Thyroid gland (tissue), 4 donors: ENCODE measurements around the gene CCDC85C.

ENCODE experiments used
- POLR2A ChIP-seq, 2 donors: fragments of 450-650 bp; IDR thresholded peaks; one replicate each; pipeline ENCODE4 v1.6.1; 2017; ENCODE audit warnings: antibody characterized with exemption in 2 of 2, mild to moderate bottlenecking in 2 of 2, moderate library complexity in 1 of 2
- TF ChIP-seq, protein P1 (sequence below), 6 experiments: fragments of 200-600 bp in 3 of 6; fragments of 450-650 bp in 3 of 6; sonication (generic) in 3 of 6; IDR thresholded peaks; one replicate each; pipeline ENCODE4 v1.5.1; 2016 to 2019; ENCODE audit warnings: antibody characterized with exemption in 6 of 6, mild to moderate bottlenecking in 2 of 6, inconsistent platforms in 1 of 6, moderate library complexity in 1 of 6

GRCh38 chr14:99565383-99565782 lies 38.6 kb downstream of the CCDC85C start:
- TF ChIP-seq, protein P1, sequence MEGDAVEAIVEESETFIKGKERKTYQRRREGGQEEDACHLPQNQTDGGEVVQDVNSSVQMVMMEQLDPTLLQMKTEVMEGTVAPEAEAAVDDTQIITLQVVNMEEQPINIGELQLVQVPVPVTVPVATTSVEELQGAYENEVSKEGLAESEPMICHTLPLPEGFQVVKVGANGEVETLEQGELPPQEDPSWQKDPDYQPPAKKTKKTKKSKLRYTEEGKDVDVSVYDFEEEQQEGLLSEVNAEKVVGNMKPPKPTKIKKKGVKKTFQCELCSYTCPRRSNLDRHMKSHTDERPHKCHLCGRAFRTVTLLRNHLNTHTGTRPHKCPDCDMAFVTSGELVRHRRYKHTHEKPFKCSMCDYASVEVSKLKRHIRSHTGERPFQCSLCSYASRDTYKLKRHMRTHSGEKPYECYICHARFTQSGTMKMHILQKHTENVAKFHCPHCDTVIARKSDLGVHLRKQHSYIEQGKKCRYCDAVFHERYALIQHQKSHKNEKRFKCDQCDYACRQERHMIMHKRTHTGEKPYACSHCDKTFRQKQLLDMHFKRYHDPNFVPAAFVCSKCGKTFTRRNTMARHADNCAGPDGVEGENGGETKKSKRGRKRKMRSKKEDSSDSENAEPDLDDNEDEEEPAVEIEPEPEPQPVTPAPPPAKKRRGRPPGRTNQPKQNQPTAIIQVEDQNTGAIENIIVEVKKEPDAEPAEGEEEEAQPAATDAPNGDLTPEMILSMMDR (IDR thresholded peaks at IDR 0.05) = no peak
- TF ChIP-seq POLR2A (IDR thresholded peaks at IDR 0.05) = no peak
